Gastroesophageal sphincter (tissue), 3 donors: ENCODE data around the gene NAA35.

ENCODE experiments used
- POLR2A ChIP-seq, 2 donors: fragments of 450-650 bp; IDR thresholded peaks; one replicate each; pipeline ENCODE4 v1.6.1; 2017; ENCODE audit warnings: antibody characterized with exemption in 2 of 2, mild to moderate bottlenecking in 2 of 2, moderate library complexity in 1 of 2
- TF ChIP-seq, protein P1 (sequence below), 4 experiments: fragments of 200-600 bp in 2 of 4; fragments of 450-650 bp in 2 of 4; sonication (generic) in 1 of 4; IDR thresholded peaks; one replicate each; pipeline ENCODE4 v1.5.1; 2017 to 2019; ENCODE audit warnings: antibody characterized with exemption in 4 of 4, mild to moderate bottlenecking in 2 of 4, moderate library complexity in 2 of 4

DNA sequence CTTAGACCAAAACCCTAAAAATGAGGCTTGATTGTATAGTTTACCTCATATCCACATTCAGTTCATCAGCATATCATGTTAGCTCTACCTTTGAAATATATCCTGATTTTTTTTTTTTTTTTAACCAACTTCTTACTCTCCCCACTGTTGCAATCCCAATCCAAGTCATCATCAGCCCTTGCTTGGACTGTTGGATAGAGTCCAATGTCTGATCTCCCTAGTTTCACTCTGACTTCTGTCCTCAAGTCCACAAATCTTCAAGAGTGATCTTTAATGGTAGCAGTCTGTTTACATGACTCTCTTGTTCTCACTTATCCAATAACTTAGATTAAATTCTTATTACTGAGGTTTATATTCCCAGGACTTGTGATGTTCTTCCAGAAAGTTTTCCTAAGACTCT lies 30.8 kb downstream of the NAA35 start:
- TF ChIP-seq POLR2A (IDR thresholded peaks at IDR 0.05), result no peak
- TF ChIP-seq, protein P1, sequence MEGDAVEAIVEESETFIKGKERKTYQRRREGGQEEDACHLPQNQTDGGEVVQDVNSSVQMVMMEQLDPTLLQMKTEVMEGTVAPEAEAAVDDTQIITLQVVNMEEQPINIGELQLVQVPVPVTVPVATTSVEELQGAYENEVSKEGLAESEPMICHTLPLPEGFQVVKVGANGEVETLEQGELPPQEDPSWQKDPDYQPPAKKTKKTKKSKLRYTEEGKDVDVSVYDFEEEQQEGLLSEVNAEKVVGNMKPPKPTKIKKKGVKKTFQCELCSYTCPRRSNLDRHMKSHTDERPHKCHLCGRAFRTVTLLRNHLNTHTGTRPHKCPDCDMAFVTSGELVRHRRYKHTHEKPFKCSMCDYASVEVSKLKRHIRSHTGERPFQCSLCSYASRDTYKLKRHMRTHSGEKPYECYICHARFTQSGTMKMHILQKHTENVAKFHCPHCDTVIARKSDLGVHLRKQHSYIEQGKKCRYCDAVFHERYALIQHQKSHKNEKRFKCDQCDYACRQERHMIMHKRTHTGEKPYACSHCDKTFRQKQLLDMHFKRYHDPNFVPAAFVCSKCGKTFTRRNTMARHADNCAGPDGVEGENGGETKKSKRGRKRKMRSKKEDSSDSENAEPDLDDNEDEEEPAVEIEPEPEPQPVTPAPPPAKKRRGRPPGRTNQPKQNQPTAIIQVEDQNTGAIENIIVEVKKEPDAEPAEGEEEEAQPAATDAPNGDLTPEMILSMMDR (IDR thresholded peaks at IDR 0.05), result no peak
